Activated effector memory CD4-positive, alpha-beta T cell treated with Interleukin-2 at 50 U/mL for 16 hours (primary cell): Measurements from ENCODE around the gene PDIA2.
"Not testable (repeated sequence)": the region's sequence is repeated elsewhere in the genome, so short reads cannot be mapped to it uniquely, and the experiment has no call there.

ENCODE experiments used
- DNase-seq: peaks from one replicate; pipeline ENCODE4 v3.0.0-alpha.2; 2020

Gene PDIA2

GRCh38 chr16:333406-334094, 50.6 kb downstream of the PDIA2 start:
- no peak for DNase-seq

DNA sequence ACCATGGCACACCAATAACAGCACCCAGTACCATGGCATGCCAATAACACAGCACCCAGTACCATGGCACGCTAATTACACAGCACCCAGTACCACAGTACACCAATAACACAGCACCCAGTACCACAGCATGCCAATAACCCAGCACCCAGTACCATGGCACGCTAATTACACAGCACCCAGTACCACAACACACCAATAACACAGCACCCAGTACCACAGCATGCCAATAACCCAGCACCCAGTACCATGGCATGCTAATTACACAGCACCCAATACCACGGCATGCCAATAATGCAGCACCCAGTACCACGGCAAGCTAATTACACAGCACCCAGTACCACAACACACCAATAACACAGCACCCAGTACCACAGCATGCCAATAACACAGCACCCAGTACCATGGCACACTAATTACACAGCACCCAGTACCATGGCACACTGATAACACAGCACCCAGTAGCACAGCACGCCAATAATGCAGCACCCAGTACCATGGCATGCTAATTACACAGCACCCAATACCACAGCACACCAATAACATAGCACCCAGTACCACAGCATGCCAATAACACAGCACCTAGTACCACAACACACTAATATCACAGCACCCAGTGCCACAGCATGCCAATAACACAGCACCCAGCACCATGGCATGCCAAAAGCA, 51.3 kb downstream of the PDIA2 start:
- not testable (repeated sequence) for DNase-seq

DNA sequence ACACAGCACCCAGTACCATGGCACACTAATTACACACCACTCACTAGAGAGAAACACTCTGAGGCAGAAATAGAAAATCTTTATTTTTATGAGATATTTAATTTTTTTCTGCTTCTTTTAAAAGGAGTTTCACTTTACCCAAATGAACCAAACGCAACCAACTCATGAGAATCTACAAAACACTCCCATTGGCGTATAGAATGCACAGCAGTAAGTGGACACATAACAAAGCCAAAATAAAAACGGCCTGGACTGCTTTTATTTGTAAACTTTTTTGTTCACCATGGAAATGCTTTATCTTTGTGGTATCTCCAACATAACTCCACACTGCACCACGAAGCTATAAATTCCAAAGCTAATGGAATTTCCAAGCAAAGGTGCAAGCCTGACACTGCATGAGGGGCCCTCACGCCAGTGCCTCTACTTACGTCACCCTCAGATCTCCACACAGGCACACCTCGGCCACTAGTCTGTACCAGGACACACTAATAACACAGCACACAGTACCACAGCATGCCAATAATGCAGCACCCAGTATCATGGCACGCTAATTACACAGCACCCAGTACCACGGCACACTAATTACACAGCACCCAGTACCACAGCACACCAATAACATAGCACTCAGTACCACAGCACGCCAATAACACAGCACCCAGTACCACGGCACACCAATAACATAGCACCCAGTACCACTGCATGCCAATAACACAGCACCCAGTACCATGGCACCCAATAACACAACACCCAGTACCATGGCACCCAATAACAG, 52.1 kb downstream of the PDIA2 start:
- not testable (repeated sequence) for DNase-seq

DNA sequence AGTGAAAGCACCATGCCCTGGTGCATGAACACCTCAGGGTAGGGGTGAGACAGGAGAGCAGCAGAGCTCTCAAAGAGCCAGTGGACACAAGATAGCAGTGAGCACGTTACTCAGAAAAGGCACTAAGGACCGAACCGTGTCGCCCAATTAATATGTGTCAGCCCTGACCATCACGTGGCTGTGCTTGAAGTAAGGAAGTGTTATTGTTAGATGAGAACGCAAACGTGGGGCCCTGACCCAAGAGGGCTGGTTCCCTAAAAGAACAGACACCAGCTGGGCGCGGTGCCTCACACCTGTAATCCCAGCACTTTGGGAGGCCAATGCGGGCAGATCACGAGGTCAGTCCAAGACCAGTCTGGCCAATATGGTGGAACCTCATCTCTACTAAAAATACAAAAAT, 53.3 kb downstream of the PDIA2 start:
- no peak for DNase-seq
